HepG2 (cell line): Measurements from ENCODE around the gene C10orf71. TPM values are rescaled to one million over a fixed set of nuclear protein-coding genes. Genes with fewer than 3 reads are reported as not detected.

Source experiments
- ATAC-seq: fragments of 200-7000 bp; cut with Tn5 transposase; 3 replicates; pipeline ENCODE4 v1.9.1; 2020; ENCODE audit warnings: mild to moderate bottlenecking, moderate library complexity
- BruUV-seq: library from RNA; stranded (reverse); fragments of 400-500 nt; replicated peaks from 2 replicates; lab custom pipeline; 2021; lab: Mats Ljungman, UMichigan
- CTCF ChIA-PET: fragments of 300-600 bp; formaldehyde crosslinking; extraction: SDS; loops from one replicate; lab custom pipeline; 2021; ENCODE audit warnings: low total read pairs, inconsistent platforms, low intra/inter-chr PET ratio; lab: Yijun Ruan, JAX
- POLR2A ChIA-PET: fragments of 350-600 bp; sonication (Branson Sonifier 250); formaldehyde crosslinking; loops from one replicate; lab custom pipeline; 2020; ENCODE audit warnings: antibody characterized with exemption, inconsistent platforms; lab: Yijun Ruan, JAX
- DNase-seq: peaks from one replicate; pipeline ENCODE4 v3.0.0-alpha.2; 2015; ENCODE audit warnings: low spot score
- FAIRE-seq: peaks from 3 replicates; lab custom pipeline; 2011; peaks lifted over from hg19 to GRCh38; lab: Jason Lieb, UNC
- H2AFZ ChIP-seq: one replicate; pipeline ENCODE4 v1.6.1; 2011; ENCODE audit warnings: low read length, inconsistent platforms
- H3K27ac ChIP-seq: fragments of 300-600 bp; 3 replicates; pipeline ENCODE4 v1.8.0; 2011; ENCODE audit warnings: mixed run types, mild to moderate bottlenecking, mixed read lengths, low read length, inconsistent platforms; ENCODE audit not compliant: insufficient read depth; ENCODE audit errors: extremely low read length
- H3K27me3 ChIP-seq, 2 experiments: fragments of 200-600 bp in 1 of 2; 2 replicates in 1 of 2; 3 replicates in 1 of 2; pipeline versions ENCODE4 v1.6.0 to v1.8.0; 2011; ENCODE audit warnings: low read length in 2 of 2, mild to moderate bottlenecking in 2 of 2, moderate library complexity in 2 of 2, inconsistent platforms in 1 of 2; ENCODE audit not compliant: insufficient read depth in 2 of 2, control insufficient read depth in 1 of 2
- H3K36me3 ChIP-seq, 2 experiments: fragments of 200-600 bp in 1 of 2; replicated peaks in 1 of 2; 2 replicates in 1 of 2; 3 replicates in 1 of 2; pipeline versions ENCODE4 v1.5.1 to v1.8.0; 2011; ENCODE audit warnings: low read length in 2 of 2, inconsistent platforms in 1 of 2; ENCODE audit not compliant: insufficient read depth in 2 of 2, control insufficient read depth in 1 of 2
- H3K4me1 ChIP-seq: 2 replicates; pipeline ENCODE4 v1.5.1; 2012; ENCODE audit warnings: low read length, inconsistent platforms; ENCODE audit not compliant: insufficient read depth
- H3K4me2 ChIP-seq: 2 replicates; pipeline ENCODE4 v1.6.0; 2011; ENCODE audit warnings: low read depth, low read length, inconsistent platforms
- H3K4me3 ChIP-seq, 3 experiments: fragments of 200-600 bp in 1 of 3; sonication (generic), shearing (Covaris generic) in 1 of 3; replicated peaks in 1 of 3; 2 replicates each; pipeline ENCODE4 v1.5.1; 2011 to 2016; ENCODE audit warnings: low read length in 3 of 3, inconsistent platforms in 2 of 3, low read depth in 2 of 3, mild to moderate bottlenecking in 2 of 3, control low read depth in 1 of 3, mixed read lengths in 1 of 3; ENCODE audit not compliant: insufficient read depth in 1 of 3
- H3K79me2 ChIP-seq: one replicate; pipeline ENCODE4 v1.6.1; 2011; ENCODE audit warnings: low read length, inconsistent platforms; ENCODE audit not compliant: insufficient read depth
- H3K9ac ChIP-seq: 2 replicates; pipeline ENCODE4 v1.6.0; 2011; ENCODE audit warnings: mild to moderate bottlenecking, low read depth, low read length, inconsistent platforms; ENCODE audit not compliant: insufficient read depth
- H3K9me3 ChIP-seq: 2 replicates; pipeline ENCODE4 v1.5.1; 2012; ENCODE audit warnings: mild to moderate bottlenecking, low read length
- H4K20me1 ChIP-seq: 2 replicates; pipeline ENCODE4 v1.6.0; 2011; ENCODE audit warnings: inconsistent platforms, mild to moderate bottlenecking, low read length, moderate library complexity; ENCODE audit not compliant: insufficient read depth
- ISL2 ChIP-seq: sonication (generic); formaldehyde crosslinking; IDR thresholded peaks from 2 replicates; pipeline ENCODE4 v1.5.0; 2020; ENCODE audit warnings: missing genetic modification reagents
- NFRKB ChIP-seq: fragments of 450-650 bp; IDR thresholded peaks from 2 replicates; pipeline ENCODE4 v1.6.1; 2017
- PBX2 ChIP-seq: IDR thresholded peaks from 2 replicates; pipeline ENCODE4 v1.6.1; 2016; ENCODE audit warnings: control low read depth
- PHF20 ChIP-seq: sonication (generic); formaldehyde crosslinking; IDR thresholded peaks from 2 replicates; pipeline ENCODE4 v1.5.0; 2020; ENCODE audit warnings: mild to moderate bottlenecking, missing genetic modification reagents
- THAP9 ChIP-seq: sonication (generic); formaldehyde crosslinking; IDR thresholded peaks from 2 replicates; pipeline ENCODE4; 2020; ENCODE audit warnings: missing genetic modification reagents, mild to moderate bottlenecking, borderline replicate concordance
- WGBS: methylation state at CpG from one replicate; pipeline ENCODE4 v1.1.6; 2017; ENCODE audit warnings: low lambda C conversion rate; 5-methylcytosine and 5-hydroxymethylcytosine counted together
- in situ Hi-C: cut with HindIII; loops from 2 replicates; pipeline ENCODE4 v1.10.0; 2017; ENCODE audit warnings: low pct_unique_long_range_greater_than_20kb; ENCODE audit not compliant: extremely low pct_ligation_motif_present
- intact Hi-C: fragments of 100-400 bp; cut with micrococcal nuclease; formaldehyde crosslinking; loops from one replicate; pipeline ENCODE4 v1.10.0; 2022; ENCODE audit not compliant: unreplicated experiment
- polyA plus RNA-seq, 8 experiments: library from polyadenylated mRNA; depleted of rRNA in 3 of 8; stranded (reverse) in 7 of 8; unstranded in 1 of 8; fragments of >200 nt; fragmentation: Illumina TruSeq in 4 of 8; extraction: Trizol in 4 of 8; gene quantifications; 2 replicates each; pipeline versions ENCODE4 v1.2.1 to v1.2.3, GENCODE V29; 2011 to 2016; ENCODE audit warnings: low read depth in 4 of 8, missing spikeins in 1 of 8, mixed read lengths in 1 of 8; ENCODE audit not compliant: insufficient read depth in 1 of 8
- total RNA-seq, 5 experiments: library from RNA; depleted of rRNA; stranded (reverse); fragments of >200 nt; fragmentation: Illumina TruSeq; extraction: Trizol; gene quantifications; 2 replicates each; pipeline ENCODE4 v1.2.3, GENCODE V29; 2016; ENCODE audit warnings: low read depth in 1 of 5

The C10orf71 gene
- total and polyA plus RNA-seq, 2 of the 13 experiments (the other 11 are each of a cell fraction or from before 2014, with no cell fraction given) = not detected

- Histone ChIP-seq H3K9ac (no peak overlapping the region), H3K36me3 (no peaks in the 10 kb centered on the region), H3K9me3 (no peaks in the 10 kb centered on the region), H3K27me3 (peaks cover 4 to 19% of the 10 kb centered on the region in 2 experiments; a peak in 3 of 5 replicates), H2AFZ (no peak overlapping the region), H4K20me1 (no peaks in the 10 kb centered on the region), H3K4me3 (no peak overlapping the region), H3K4me2 (no peak overlapping the region), H3K27ac (no peak overlapping the region), H3K4me1 (no peaks in the 10 kb centered on the region), H3K79me2 (no peaks in the 10 kb centered on the region)
- no TSS peak for BruUV-seq
- no peak for DNase-seq
- WGBS = 4% methylated on average over 1 of the region's 1 CpG
- in situ Hi-C loops = no loop called here
- ChIA-PET CTCF (no interaction called here), POLR2A (no interaction called here)
- no peak for FAIRE-seq
- intact Hi-C loops = no loop called here
- ATAC-seq = no peak
- TF ChIP-seq NFRKB = no peak
- no peak for TF ChIP-seq ISL2 (CRISPR knock-in tag)
- TF ChIP-seq PBX2 (CRISPR knock-in tag) = no peak
- TF ChIP-seq THAP9 = no peak
Measured at GRCh38 chr10:49319206-49319605, 20.2 kb downstream of the C10orf71 start.

GRCh38 chr10:49320191-49320590 is 21.2 kb downstream of the C10orf71 start:
- intact Hi-C loops = no loop called here
- TF ChIP-seq PHF20 (CRISPR knock-in tag) = no peak
- in situ Hi-C loops = no loop called here
- FAIRE-seq = no peak
- Histone ChIP-seq H3K4me3 (no peak overlapping the region), H3K4me1 (no peaks in the 10 kb centered on the region), H3K27ac (no peak overlapping the region), H2AFZ (no peak overlapping the region), H3K4me2 (no peak overlapping the region), H4K20me1 (no peaks in the 10 kb centered on the region), H3K9ac (no peak overlapping the region), H3K27me3 (peaks cover 4 to 29% of the 10 kb centered on the region in 2 experiments; a peak in 4 of 5 replicates), H3K79me2 (no peaks in the 10 kb centered on the region), H3K36me3 (no peaks in the 10 kb centered on the region), H3K9me3 (no peaks in the 10 kb centered on the region)
- DNase-seq = no peak
- no peak for ATAC-seq
- CTCF ChIA-PET = no interaction called here
- 0% methylated on average over 2 of the region's 2 CpGs for WGBS
- POLR2A ChIA-PET = no interaction called here
- no TSS peak for BruUV-seq
